Ishikawa (cell line): ENCODE measurements around the gene SLC39A13.

Experiments used
- CEBPB ChIP-seq: IDR thresholded peaks from 2 replicates; pipeline ENCODE4 v1.6.1; 2012
- CREB1 ChIP-seq: IDR thresholded peaks from 2 replicates; pipeline ENCODE4 v1.6.1; 2012; ENCODE audit warnings: low read depth
- EGR1 ChIP-seq: IDR thresholded peaks from 2 replicates; pipeline ENCODE4 v1.6.1; 2012
- EP300 ChIP-seq: IDR thresholded peaks from 2 replicates; pipeline ENCODE4 v1.6.1; 2012; ENCODE audit warnings: borderline replicate concordance
- NFIC ChIP-seq: IDR thresholded peaks from 2 replicates; pipeline ENCODE4 v1.6.1; 2012
- RAD21 ChIP-seq: IDR thresholded peaks from 2 replicates; pipeline ENCODE4 v1.6.1; 2012; ENCODE audit warnings: low read depth
- REST ChIP-seq: IDR thresholded peaks from 2 replicates; pipeline ENCODE4 v1.6.1; 2012; ENCODE audit warnings: low read depth, mild to moderate bottlenecking
- TAF1 ChIP-seq: IDR thresholded peaks from 2 replicates; pipeline ENCODE4 v1.6.1; 2012; ENCODE audit warnings: low read depth, mild to moderate bottlenecking
- TCF12 ChIP-seq: IDR thresholded peaks from 2 replicates; pipeline ENCODE4 v1.6.1; 2012; ENCODE audit warnings: low read depth
- TEAD4 ChIP-seq: IDR thresholded peaks from 2 replicates; pipeline ENCODE4 v1.6.1; 2012
- USF1 ChIP-seq: IDR thresholded peaks from 2 replicates; pipeline ENCODE4 v1.6.1; 2012
- YY1 ChIP-seq: IDR thresholded peaks from 2 replicates; pipeline ENCODE4 v1.6.1; 2012; ENCODE audit warnings: low read depth
- ZBTB7A ChIP-seq: IDR thresholded peaks from 2 replicates; pipeline ENCODE4 v1.6.1; 2012; ENCODE audit warnings: low read depth
- TF ChIP-seq, protein P1 (sequence below): IDR thresholded peaks from 2 replicates; pipeline ENCODE4 v1.6.1; 2012

Gene SLC39A13

DNA sequence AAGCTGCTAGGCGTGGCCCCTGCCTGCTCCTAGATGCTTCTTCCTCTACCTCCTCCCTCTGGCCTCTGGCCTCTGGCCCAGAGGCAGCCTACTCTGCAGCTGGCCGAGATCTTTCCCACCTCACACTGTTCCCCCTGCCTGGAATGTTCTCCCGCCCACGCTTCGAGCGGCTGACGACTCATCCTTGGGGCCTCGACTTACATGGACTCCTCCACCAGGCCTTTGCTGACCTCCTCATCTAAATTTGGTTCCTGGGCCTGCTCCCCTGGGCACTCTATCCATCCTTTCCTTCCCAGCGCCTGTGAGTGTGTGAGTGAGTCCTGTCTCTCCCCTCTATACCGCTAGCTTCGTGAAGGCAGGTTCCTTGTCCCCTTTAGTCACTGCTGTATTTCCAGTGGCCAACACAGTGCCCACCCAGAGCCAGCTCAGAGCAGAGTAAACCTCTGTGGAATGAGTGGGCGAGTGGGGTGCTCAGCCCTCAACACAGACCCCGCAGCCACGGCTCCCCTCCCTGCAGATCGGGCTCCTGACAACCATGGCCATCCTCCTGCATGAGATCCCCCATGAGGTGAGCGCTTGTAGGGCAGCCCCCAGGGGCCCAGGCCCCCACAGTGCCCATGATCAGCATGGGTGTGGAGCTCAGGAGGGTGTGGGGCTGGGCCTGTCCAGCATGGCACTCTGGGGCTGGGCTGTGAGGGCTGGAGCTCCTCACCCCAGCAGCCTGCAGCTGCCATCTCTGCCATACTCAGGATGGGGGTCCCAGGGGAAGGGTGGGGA is 5.7 kb downstream of the SLC39A13 start:
- TF ChIP-seq CREB1 (no peak), USF1 (no peak), CEBPB (no peak), NFIC (no peak), REST (no peak), RAD21 (no peak)

DNA sequence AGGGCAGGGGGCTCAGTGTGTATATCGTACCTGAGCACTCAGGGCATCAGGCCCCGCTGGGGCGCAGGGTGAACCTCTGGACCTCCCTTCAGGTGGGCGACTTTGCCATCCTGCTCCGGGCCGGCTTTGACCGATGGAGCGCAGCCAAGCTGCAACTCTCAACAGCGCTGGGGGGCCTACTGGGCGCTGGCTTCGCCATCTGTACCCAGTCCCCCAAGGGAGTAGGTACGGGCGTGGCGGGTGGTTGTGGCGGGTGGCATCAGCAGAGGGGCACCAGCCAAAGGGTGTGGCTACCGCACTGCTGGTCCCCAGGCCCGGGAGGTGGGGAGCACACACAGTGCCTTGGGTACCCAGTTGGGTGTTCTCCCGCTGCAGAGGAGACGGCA is 6.3 kb downstream of the SLC39A13 start:
- TF ChIP-seq, protein P1, sequence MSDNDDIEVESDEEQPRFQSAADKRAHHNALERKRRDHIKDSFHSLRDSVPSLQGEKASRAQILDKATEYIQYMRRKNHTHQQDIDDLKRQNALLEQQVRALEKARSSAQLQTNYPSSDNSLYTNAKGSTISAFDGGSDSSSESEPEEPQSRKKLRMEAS = no peak
- TF ChIP-seq TAF1 (no peak), REST (no peak)

GRCh38 chr11:47415091-47415854 is 6.9 kb downstream of the SLC39A13 start:
- no peak for TF ChIP-seq YY1

DNA sequence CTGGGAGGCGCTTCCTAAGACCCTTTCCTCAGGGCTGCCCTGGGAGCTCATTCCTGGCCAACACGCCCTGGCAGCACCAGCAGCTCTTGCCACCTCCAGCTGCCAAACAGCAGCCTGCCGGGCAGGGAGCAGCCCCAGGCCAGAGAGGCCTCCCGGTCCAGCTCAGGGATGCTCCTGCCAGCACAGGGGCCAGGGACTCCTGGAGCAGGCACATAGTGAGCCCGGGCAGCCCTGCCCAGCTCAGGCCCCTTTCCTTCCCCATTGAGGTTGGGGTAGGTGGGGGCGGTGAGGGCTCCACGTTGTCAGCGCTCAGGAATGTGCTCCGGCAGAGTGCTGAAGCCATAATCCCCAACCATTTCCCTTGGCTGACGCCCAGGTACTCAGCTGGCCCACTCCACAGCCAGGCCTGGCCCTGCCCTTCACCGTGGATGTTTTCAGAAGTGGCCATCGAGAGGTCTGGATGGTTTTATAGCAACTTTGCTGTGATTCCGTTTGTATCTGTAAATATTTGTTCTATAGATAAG is 7.6 kb downstream of the SLC39A13 start:
- TF ChIP-seq EP300 = 0 out of 2 replicates have a peak, but pooled peaks have one; percentile 17
- peak; percentile 13; the same call in 1 of the 2 replicates for TF ChIP-seq EGR1
- TF ChIP-seq, protein P1 = peak; percentile 63; the same call in 1 of the 2 replicates
- peak; percentile 87 for TF ChIP-seq TEAD4
- no peak for TF ChIP-seq TAF1
- peak; percentile 57; the same call in 1 of the 2 replicates for TF ChIP-seq TCF12
- peak; percentile 60; the same call in 1 of the 2 replicates for TF ChIP-seq YY1
- TF ChIP-seq NFIC = peak; percentile 94
- TF ChIP-seq ZBTB7A = peak; percentile 64; the same call in 1 of the 2 replicates
- no peak for TF ChIP-seq REST

DNA sequence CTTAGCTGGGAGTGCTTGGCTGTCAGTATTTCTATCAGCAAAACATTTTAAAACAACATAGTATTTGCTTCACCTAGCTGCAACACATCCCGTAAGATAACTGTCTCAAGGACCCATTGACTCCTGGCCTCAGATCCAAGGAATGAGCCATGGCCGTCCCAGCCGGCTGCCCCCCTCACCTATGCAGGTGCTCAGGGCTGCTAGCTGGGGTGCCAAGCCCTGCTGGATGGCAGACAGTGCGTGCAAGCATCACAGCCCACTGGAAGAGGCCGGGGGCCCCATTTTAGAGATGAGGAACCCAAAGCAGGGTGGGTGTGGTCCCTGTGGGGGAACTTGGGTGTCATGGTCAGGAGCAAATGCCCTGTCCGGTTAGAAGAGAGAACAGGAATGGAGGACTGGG is 9.3 kb downstream of the SLC39A13 start:
- TF ChIP-seq, protein P1 = no peak
- no peak for TF ChIP-seq REST
- no peak for TF ChIP-seq YY1
- no peak for TF ChIP-seq TCF12
- no peak for TF ChIP-seq TEAD4
- TF ChIP-seq NFIC = no peak
- no peak for TF ChIP-seq USF1
- TF ChIP-seq TAF1 = no peak
